Activated CD4-positive, alpha-beta T cell treated with anti-CD3 and anti-CD28 coated beads, Interleukin-2, amount 50 U/mL, for 4 hours (primary cell): ENCODE results near the gene NUP160.
"Not testable (repeated sequence)": the region's sequence is repeated elsewhere in the genome, so short reads cannot be mapped to it uniquely, and the experiment has no call there.

Source experiments
- DNase-seq, 2 experiments: peaks; one replicate each; pipeline ENCODE4 v3.0.0-alpha.2; 2020

Gene NUP160

GRCh38 chr11:47847892-47848699, at the start of gene NUP160:
Gene NUP160 (minus strand): TSS chr11:47848350. CDS start chr11:47848318, 32 bp downstream.
- DNase-seq, result peak; percentile 82 to 84

GRCh38 chr11:47896199-47896598, 48.0 kb upstream of the NUP160 start:
- no peak for DNase-seq

- no peak for DNase-seq
Measured at GRCh38 chr11:47895035-47895434, 46.9 kb upstream of the NUP160 start.

- not testable (repeated sequence) for DNase-seq
Measured at GRCh38 chr11:47892546-47893276, 44.6 kb upstream of the NUP160 start.

- no peak for DNase-seq
Measured at GRCh38 chr11:47891886-47892285, 43.7 kb upstream of the NUP160 start.

GRCh38 chr11:47889714-47890441, 41.7 kb upstream of the NUP160 start:
- no peak for DNase-seq

GRCh38 chr11:47887910-47888569, 39.9 kb upstream of the NUP160 start:
- DNase-seq, result no peak

- DNase-seq, result peak in 1 of 2 experiments; percentile 3
Measured at GRCh38 chr11:47886096-47886495, 37.9 kb upstream of the NUP160 start.

GRCh38 chr11:47882437-47882836, 34.3 kb upstream of the NUP160 start:
- not testable (repeated sequence) for DNase-seq

GRCh38 chr11:47881145-47881544, 33.0 kb upstream of the NUP160 start:
- DNase-seq, result no peak

GRCh38 chr11:47879259-47880158, 31.4 kb upstream of the NUP160 start:
- DNase-seq, result no peak

GRCh38 chr11:47875858-47876257, 27.7 kb upstream of the NUP160 start:
- not testable (repeated sequence) for DNase-seq

- DNase-seq, result no peak
Measured at GRCh38 chr11:47870404-47870803, 22.3 kb upstream of the NUP160 start.

GRCh38 chr11:47869544-47870393, 21.6 kb upstream of the NUP160 start:
- no peak for DNase-seq

GRCh38 chr11:47867823-47868222, 19.7 kb upstream of the NUP160 start:
- no peak for DNase-seq

- not testable (repeated sequence) for DNase-seq
Measured at GRCh38 chr11:47866892-47867291, 18.7 kb upstream of the NUP160 start.

- no peak for DNase-seq
Measured at GRCh38 chr11:47864901-47865300, 16.8 kb upstream of the NUP160 start.

- DNase-seq, result no peak
Measured at GRCh38 chr11:47863898-47864430, 15.8 kb upstream of the NUP160 start.

- no peak for DNase-seq
Measured at GRCh38 chr11:47863189-47863897, 15.2 kb upstream of the NUP160 start.

- DNase-seq, result peak in 1 of 2 experiments; percentile 2
Measured at GRCh38 chr11:47861728-47862127, 13.6 kb upstream of the NUP160 start.
